DMS 273 treated with DMSO at 0.1 percent for 48 hours (cell line): ENCODE measurements around the gene LMOD2.
A peak's percentile ranks its signal among the peaks of the same experiment; 100 is the strongest.
"Not testable (repeated sequence)": the region's sequence is repeated elsewhere in the genome, so short reads cannot be mapped to it uniquely, and the experiment has no call there.

Experiments used
- DNase-seq: peaks from one replicate; lab custom pipeline; 2025; lab: John Stamatoyannopoulos, UW

The LMOD2 gene

GRCh38 chr7:123655614-123656013 is at the start of gene LMOD2:
Gene LMOD2, plus strand, starts transcription at chr7:123655866. Its CDS starts 98 bp downstream, at chr7:123655964.
- DNase-seq, result no peak

GRCh38 chr7:123607423-123607975 is 48.2 kb upstream of the LMOD2 start:
- DNase-seq, result no peak

GRCh38 chr7:123608991-123609882 is 46.4 kb upstream of the LMOD2 start:
- no peak for DNase-seq

- no peak for DNase-seq
Measured at GRCh38 chr7:123609883-123610239, 45.8 kb upstream of the LMOD2 start.

- no peak for DNase-seq
Measured at GRCh38 chr7:123612024-123612423, 43.6 kb upstream of the LMOD2 start.

GRCh38 chr7:123615344-123615743 is 40.3 kb upstream of the LMOD2 start:
- no peak for DNase-seq

- no peak for DNase-seq
Measured at GRCh38 chr7:123616223-123616622, 39.4 kb upstream of the LMOD2 start.

- DNase-seq, result no peak
Measured at GRCh38 chr7:123621707-123622106, 34.0 kb upstream of the LMOD2 start.

GRCh38 chr7:123622660-123623386 is 32.8 kb upstream of the LMOD2 start:
- DNase-seq, result peak; percentile 61

GRCh38 chr7:123624527-123625183 is 31.0 kb upstream of the LMOD2 start:
- no peak for DNase-seq

GRCh38 chr7:123625254-123625653 is 30.4 kb upstream of the LMOD2 start:
- no peak for DNase-seq

- DNase-seq, result no peak
Measured at GRCh38 chr7:123627851-123628250, 27.8 kb upstream of the LMOD2 start.

- DNase-seq, result no peak
Measured at GRCh38 chr7:123628829-123629228, 26.8 kb upstream of the LMOD2 start.

- DNase-seq, result no peak
Measured at GRCh38 chr7:123629281-123629680, 26.4 kb upstream of the LMOD2 start.

- no peak for DNase-seq
Measured at GRCh38 chr7:123632808-123633207, 22.9 kb upstream of the LMOD2 start.

- DNase-seq, result no peak
Measured at GRCh38 chr7:123633553-123633952, 22.1 kb upstream of the LMOD2 start.

- DNase-seq, result not testable (repeated sequence)
Measured at GRCh38 chr7:123634011-123634573, 21.6 kb upstream of the LMOD2 start.

GRCh38 chr7:123635551-123636359 is 19.9 kb upstream of the LMOD2 start:
- DNase-seq, result no peak

GRCh38 chr7:123637203-123637602 is 18.5 kb upstream of the LMOD2 start:
- no peak for DNase-seq

- DNase-seq, result no peak
Measured at GRCh38 chr7:123637878-123638277, 17.8 kb upstream of the LMOD2 start.

GRCh38 chr7:123639631-123640030 is 16.0 kb upstream of the LMOD2 start:
- DNase-seq, result no peak
